ENCODE results near the gene ZNRD2.

DNA sequence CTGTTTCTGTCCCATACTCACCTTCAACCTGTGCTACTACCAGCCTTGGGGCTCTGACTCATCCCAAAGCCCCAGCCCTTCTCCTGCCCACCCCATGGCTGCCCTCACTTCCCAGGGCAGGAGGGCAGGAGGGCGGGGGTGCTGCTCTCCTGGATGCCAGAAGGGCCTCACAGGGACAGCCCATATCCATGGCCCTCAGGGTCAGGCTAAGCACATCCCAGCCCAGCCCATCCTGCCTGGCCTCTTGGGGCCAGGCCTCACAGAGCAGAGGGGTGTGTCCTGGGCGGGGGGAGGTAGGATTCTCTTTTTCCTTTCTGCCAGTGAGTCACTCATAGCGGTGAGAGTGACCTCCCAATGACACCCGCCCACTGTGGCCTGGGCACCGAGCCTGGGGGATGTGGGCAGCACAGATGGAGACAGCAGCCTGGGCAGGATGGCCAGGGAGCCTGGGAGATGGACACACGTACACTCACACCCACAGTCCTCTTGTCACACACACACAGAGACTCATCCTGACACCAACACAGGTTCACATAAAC is 14.5 kb upstream of the ZNRD2 start:
- TF ChIP-seq, protein P1, sequence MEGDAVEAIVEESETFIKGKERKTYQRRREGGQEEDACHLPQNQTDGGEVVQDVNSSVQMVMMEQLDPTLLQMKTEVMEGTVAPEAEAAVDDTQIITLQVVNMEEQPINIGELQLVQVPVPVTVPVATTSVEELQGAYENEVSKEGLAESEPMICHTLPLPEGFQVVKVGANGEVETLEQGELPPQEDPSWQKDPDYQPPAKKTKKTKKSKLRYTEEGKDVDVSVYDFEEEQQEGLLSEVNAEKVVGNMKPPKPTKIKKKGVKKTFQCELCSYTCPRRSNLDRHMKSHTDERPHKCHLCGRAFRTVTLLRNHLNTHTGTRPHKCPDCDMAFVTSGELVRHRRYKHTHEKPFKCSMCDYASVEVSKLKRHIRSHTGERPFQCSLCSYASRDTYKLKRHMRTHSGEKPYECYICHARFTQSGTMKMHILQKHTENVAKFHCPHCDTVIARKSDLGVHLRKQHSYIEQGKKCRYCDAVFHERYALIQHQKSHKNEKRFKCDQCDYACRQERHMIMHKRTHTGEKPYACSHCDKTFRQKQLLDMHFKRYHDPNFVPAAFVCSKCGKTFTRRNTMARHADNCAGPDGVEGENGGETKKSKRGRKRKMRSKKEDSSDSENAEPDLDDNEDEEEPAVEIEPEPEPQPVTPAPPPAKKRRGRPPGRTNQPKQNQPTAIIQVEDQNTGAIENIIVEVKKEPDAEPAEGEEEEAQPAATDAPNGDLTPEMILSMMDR (IDR thresholded peaks at IDR 0.05) = no peak
- TF ChIP-seq POLR2A (IDR thresholded peaks at IDR 0.05) = no peak
